GM19193 (cell line): Measurements from ENCODE around the gene PACSIN1.

Source experiments
- POLR2A ChIP-seq: IDR thresholded peaks from 4 replicates; pipeline ENCODE4 v1.6.1; 2011; ENCODE audit not compliant: insufficient read depth, insufficient read length; ENCODE audit errors: extremely low read depth

The PACSIN1 gene, protein sequence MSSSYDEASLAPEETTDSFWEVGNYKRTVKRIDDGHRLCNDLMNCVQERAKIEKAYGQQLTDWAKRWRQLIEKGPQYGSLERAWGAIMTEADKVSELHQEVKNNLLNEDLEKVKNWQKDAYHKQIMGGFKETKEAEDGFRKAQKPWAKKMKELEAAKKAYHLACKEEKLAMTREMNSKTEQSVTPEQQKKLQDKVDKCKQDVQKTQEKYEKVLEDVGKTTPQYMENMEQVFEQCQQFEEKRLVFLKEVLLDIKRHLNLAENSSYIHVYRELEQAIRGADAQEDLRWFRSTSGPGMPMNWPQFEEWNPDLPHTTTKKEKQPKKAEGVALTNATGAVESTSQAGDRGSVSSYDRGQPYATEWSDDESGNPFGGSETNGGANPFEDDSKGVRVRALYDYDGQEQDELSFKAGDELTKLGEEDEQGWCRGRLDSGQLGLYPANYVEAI

GRCh38 chr6:34465531-34466241 is at the start of gene PACSIN1:
Gene PACSIN1 (plus strand): TSS chr6:34466076. CDS start chr6:34526306, 60,230 bp downstream.
- TF ChIP-seq POLR2A: no peak

GRCh38 chr6:34416877-34417371 is 49.0 kb upstream of the PACSIN1 start:
- no peak for TF ChIP-seq POLR2A

DNA sequence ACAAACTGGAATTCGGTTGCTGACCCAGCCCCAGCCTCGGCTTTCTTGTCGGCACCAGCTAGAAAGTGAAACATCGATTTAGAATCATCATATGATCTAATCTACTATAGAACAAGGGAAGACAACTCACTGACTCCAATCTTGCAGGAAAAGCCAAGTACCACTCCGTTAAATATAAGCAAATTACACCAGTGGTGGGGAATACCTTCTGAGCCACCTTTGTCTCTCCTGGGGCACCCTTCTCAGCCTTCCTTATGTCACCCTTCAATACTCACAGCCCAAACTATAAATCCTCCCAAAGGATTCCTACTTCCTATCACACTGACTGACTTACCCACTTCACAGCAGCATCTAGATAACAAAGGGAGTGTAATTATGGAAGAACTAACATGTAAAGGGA is 47.5 kb upstream of the PACSIN1 start:
- no peak for TF ChIP-seq POLR2A

- no peak for TF ChIP-seq POLR2A
These were observed 42.6 kb upstream of the PACSIN1 start for GRCh38 chr6:34423254-34423653.

DNA sequence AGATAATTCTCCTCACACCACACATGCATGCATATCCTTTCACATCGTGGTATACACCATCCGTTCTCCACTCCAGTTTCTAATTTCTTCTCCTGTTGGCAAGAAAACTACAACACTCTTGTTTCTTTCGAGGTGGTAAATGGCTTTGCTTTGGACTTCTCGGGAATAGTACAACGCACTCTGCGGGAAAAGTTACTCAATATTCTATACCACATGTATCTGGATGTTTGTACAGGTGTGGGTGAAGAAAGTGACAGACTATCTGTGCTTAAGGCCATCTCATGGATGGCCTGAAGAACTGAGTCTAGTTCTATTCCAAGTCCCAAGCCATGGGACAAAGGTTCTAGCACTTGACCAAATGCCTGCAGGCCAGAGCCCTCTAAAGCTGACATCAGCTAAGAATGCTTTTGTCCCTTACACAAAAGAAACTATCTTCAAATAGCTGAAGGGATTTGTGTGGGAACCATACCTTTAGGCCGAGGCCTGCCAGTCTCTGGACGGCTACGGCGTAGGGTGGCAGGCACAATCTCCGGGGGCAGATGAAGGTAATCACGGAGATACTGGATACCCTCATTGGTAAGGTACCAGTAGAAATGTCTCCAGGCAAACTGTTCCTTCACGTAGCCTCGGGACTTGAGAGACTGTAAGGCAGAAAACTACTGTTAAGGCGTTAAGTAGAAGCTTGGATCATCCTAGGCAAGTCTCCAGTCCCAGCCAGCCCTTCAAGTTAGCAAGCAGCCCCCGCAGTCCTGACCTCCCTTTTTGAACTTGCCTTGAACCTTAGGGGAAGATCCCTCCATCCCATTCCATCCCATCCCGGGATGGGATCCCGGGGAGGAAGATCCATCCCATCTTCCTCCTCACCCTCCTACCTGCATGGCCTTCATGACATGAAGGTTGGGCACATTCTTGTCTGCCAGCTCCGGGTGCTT is 41.4 kb upstream of the PACSIN1 start:
- TF ChIP-seq POLR2A: no peak

DNA sequence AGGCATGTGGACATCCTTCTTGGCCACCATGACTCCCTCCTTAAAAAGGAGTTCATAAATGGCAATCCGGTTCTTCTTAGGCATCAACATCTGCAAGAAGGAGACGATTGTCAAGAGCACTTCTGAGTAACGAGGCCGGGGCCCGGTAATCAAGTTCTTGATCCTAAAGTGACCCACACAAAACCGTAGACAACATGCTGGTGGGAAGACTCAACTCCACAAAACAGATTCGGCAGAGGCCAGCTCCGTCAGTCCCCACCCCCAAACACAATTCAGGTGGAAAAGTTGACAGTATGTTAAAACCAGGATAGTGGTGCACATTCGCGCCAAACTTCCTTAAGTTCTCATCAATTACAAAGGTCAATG is 40.8 kb upstream of the PACSIN1 start:
- TF ChIP-seq POLR2A: no peak

DNA sequence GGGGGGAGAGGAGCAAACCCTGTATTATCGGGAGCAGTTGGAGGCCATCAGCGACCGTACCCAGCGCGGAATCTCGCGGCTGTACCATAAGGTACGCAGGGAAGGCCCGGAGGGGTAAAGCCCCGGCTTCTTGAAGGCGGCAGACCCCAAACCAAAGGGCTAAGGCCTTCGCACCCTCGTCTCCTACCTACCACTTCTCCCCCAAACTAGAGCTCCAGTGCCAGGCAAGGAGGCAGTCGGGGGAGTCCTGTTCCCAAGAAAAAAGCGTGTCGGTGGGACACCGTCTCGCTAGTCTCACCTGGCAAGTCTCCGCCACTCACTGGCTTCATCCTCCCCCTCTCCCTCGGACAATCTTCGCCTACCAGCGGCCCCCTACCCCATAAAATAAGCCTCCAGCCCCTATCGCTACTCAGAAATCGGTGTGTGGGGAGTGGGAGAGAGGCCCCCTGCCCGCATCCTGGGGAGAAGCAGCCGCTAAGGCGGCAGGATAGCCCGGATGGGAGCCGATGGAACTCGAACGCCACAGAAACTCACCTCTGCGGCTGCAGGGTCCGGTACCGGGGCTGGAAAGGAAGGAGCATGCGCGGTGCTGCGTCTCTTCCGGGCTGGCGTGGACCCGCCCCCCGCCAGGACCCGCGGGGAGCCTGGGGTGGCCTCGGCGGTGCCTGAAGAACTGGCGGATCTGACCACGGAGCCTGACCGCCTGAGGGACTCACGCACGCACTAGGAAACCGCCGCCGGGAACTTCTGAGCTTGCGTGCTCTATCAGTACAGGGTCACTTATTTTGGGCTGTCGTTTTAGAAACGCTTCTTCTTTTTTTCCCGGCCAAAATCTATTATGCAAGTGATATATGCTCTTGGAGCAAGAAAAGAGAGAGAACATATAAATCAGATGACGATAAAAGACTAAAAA is 40.1 kb upstream of the PACSIN1 start, which contains the start of gene RPS10:
Gene RPS10, minus strand, starts transcription at position 572 of the 913 bp plus-strand sequence. CDS start 848 bp downstream, outside the sequence.
- TF ChIP-seq POLR2A: peak; percentile 95

GRCh38 chr6:34435916-34436315 is 30.0 kb upstream of the PACSIN1 start:
- TF ChIP-seq POLR2A: no peak

GRCh38 chr6:34436803-34437643 is 28.9 kb upstream of the PACSIN1 start:
- no peak for TF ChIP-seq POLR2A

- TF ChIP-seq POLR2A: no peak
These were observed 28.3 kb upstream of the PACSIN1 start for GRCh38 chr6:34437644-34437970.

- no peak for TF ChIP-seq POLR2A
These were observed 27.2 kb upstream of the PACSIN1 start for GRCh38 chr6:34438705-34439104.

- TF ChIP-seq POLR2A: no peak
These were observed 26.4 kb upstream of the PACSIN1 start for GRCh38 chr6:34439442-34439841.

DNA sequence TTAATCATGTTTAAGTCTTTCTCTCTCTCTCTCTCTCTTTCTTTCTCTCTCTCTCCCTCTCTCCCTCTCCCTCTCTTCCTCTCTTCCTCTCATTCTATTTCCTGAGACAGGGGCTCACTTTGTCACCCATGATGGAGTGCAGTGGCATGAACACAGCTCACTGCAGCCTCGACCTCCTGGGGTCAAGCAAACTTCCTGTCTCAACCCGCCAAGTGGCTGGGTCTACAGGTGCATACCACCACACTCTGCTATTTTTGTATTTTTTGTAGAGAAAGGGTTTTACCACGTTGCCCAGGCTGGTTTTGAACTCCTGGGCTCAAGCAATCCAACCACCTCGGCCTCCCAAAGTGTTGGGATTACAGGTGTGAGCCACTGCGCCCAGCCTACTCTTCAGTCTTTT is 24.4 kb upstream of the PACSIN1 start:
- TF ChIP-seq POLR2A: no peak
